ENCODE data around the gene GPR18. TPM values are rescaled to one million over a fixed set of nuclear protein-coding genes. Genes with fewer than 3 reads are reported as not detected.

GPR18 gene
- total RNA-seq, 1 experiment from 2014 or later = not detected

- peaks cover 15% of the 10 kb centered on the region; the same call in 1 of the 2 replicates for H3K36me3 ChIP-seq (ENCODE audit: low read depth)
- intact Hi-C loops (cut with micrococcal nuclease; ENCODE audit: unreplicated experiment) = no loop called here
- H3K4me1 ChIP-seq (replicated peaks; ENCODE audit: insufficient read depth) = no peaks in the 10 kb centered on the region
- no peak overlapping the region for H3K4me2 ChIP-seq
- H3F3A ChIP-seq (ENCODE audit: insufficient read depth, low read depth) = peaks cover 6% of the 10 kb centered on the region
- CTCF ChIA-PET = no interaction called here
- H3K79me2 ChIP-seq (ENCODE audit: low read depth) = peaks cover 11% of the 10 kb centered on the region
- no peak overlapping the region for H3K27ac ChIP-seq
- H3K9me2 ChIP-seq (ENCODE audit: insufficient read depth) = no peaks in the 10 kb centered on the region
- no peak overlapping the region for H2AFZ ChIP-seq
- H3K4me3 ChIP-seq = no peak overlapping the region
- POLR2A ChIA-PET (ENCODE audit: unreplicated experiment) = no interaction called here
- BruUV-seq (replicated peaks) = no TSS peak
- H4K20me1 ChIP-seq (ENCODE audit: insufficient read depth) = peaks cover 23% of the 10 kb centered on the region
- no peak for DNase-seq
- no peaks in the 10 kb centered on the region for H3K27me3 ChIP-seq (ENCODE audit: insufficient read depth, low read depth)
- no peaks in the 10 kb centered on the region for H3K9me3 ChIP-seq (ENCODE audit: insufficient read depth, low read depth)
- TF ChIP-seq, protein P1, sequence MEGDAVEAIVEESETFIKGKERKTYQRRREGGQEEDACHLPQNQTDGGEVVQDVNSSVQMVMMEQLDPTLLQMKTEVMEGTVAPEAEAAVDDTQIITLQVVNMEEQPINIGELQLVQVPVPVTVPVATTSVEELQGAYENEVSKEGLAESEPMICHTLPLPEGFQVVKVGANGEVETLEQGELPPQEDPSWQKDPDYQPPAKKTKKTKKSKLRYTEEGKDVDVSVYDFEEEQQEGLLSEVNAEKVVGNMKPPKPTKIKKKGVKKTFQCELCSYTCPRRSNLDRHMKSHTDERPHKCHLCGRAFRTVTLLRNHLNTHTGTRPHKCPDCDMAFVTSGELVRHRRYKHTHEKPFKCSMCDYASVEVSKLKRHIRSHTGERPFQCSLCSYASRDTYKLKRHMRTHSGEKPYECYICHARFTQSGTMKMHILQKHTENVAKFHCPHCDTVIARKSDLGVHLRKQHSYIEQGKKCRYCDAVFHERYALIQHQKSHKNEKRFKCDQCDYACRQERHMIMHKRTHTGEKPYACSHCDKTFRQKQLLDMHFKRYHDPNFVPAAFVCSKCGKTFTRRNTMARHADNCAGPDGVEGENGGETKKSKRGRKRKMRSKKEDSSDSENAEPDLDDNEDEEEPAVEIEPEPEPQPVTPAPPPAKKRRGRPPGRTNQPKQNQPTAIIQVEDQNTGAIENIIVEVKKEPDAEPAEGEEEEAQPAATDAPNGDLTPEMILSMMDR (conservative IDR thresholded peaks at IDR 0.05) = no peak
- no peak for TF ChIP-seq EZH2 (IDR thresholded peaks at IDR 0.05; ENCODE audit: low read depth)
These were observed 39.9 kb upstream of the GPR18 start for GRCh38 chr13:99298056-99298455.

DNA sequence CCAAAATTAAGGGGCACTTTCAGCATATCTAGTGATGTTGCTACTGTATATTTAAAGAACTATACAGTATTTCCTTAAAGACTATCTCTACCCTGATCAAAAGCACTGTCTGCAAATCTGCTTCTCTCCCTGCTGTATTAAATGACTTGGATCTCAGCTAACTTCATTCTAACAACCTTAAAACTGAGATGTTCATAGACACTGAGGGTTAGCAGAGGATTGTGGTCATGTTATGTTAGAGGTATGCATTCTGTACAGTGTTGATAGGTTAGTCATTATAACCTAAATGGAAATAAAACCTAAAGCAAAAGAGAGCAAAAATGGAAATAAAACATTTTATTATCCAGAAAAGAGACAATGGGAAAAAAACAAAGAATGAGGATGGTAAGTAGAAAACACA, 39.2 kb upstream of the GPR18 start:
- no TSS peak for BruUV-seq (replicated peaks)
- intact Hi-C loops (cut with micrococcal nuclease; ENCODE audit: unreplicated experiment) = no loop called here
- CTCF ChIA-PET = no interaction called here

GRCh38 chr13:99296398-99296797, 38.2 kb upstream of the GPR18 start:
- no peaks in the 10 kb centered on the region for H3K9me2 ChIP-seq (ENCODE audit: insufficient read depth)
- no peaks in the 10 kb centered on the region for H3K4me1 ChIP-seq (replicated peaks; ENCODE audit: insufficient read depth)
- ChIA-PET POLR2A (ENCODE audit: unreplicated experiment) (no interaction called here), CTCF (no interaction called here)
- H3K9me3 ChIP-seq (ENCODE audit: insufficient read depth, low read depth) = no peaks in the 10 kb centered on the region
- H3K4me2 ChIP-seq = no peak overlapping the region
- no peak overlapping the region for H2AFZ ChIP-seq
- no peak overlapping the region for H3K4me3 ChIP-seq
- no peak overlapping the region for H3K27ac ChIP-seq
- H3K36me3 ChIP-seq (ENCODE audit: low read depth) = peaks cover 15% of the 10 kb centered on the region; the same call in 1 of the 2 replicates
- intact Hi-C loops (cut with micrococcal nuclease; ENCODE audit: unreplicated experiment) = no loop called here
- peaks cover 10% of the 10 kb centered on the region for H3K79me2 ChIP-seq (ENCODE audit: low read depth)
- BruUV-seq (replicated peaks) = no TSS peak
- H3K27me3 ChIP-seq (ENCODE audit: insufficient read depth, low read depth) = no peaks in the 10 kb centered on the region
- no peak for TF ChIP-seq EZH2 (IDR thresholded peaks at IDR 0.05; ENCODE audit: low read depth)
- TF ChIP-seq, protein P1 (conservative IDR thresholded peaks at IDR 0.05) = no peak
- H3F3A ChIP-seq (ENCODE audit: insufficient read depth, low read depth) = peaks cover 6% of the 10 kb centered on the region
- DNase-seq = no peak
- H4K20me1 ChIP-seq (ENCODE audit: insufficient read depth) = peaks cover 35% of the 10 kb centered on the region

More for the DNA sequence above, 39.2 kb upstream of the GPR18 start:
- H3K9me2 ChIP-seq (ENCODE audit: insufficient read depth) = no peaks in the 10 kb centered on the region
- H3K27ac ChIP-seq = no peak overlapping the region
- H3K36me3 ChIP-seq (ENCODE audit: low read depth) = peaks cover 15% of the 10 kb centered on the region; the same call in 1 of the 2 replicates
- H3K9me3 ChIP-seq (ENCODE audit: insufficient read depth, low read depth) = no peaks in the 10 kb centered on the region
- peaks cover 11% of the 10 kb centered on the region for H3K79me2 ChIP-seq (ENCODE audit: low read depth)
- no peak for TF ChIP-seq EZH2 (IDR thresholded peaks at IDR 0.05; ENCODE audit: low read depth)
- TF ChIP-seq, protein P1 (conservative IDR thresholded peaks at IDR 0.05) = no peak
- peaks cover 28% of the 10 kb centered on the region for H4K20me1 ChIP-seq (ENCODE audit: insufficient read depth)
- H3K27me3 ChIP-seq (ENCODE audit: insufficient read depth, low read depth) = no peaks in the 10 kb centered on the region
- H3K4me3 ChIP-seq = no peak overlapping the region
- H2AFZ ChIP-seq = no peak overlapping the region
- DNase-seq = no peak
- H3K4me2 ChIP-seq = no peak overlapping the region
- no peaks in the 10 kb centered on the region for H3K4me1 ChIP-seq (replicated peaks; ENCODE audit: insufficient read depth)
- peaks cover 6% of the 10 kb centered on the region for H3F3A ChIP-seq (ENCODE audit: insufficient read depth, low read depth)
- POLR2A ChIA-PET (ENCODE audit: unreplicated experiment) = no interaction called here

All from PC-9 (cell line).